Ishikawa (cell line): Measurements from ENCODE around the gene DRC7.

Experiments
- FOXM1 ChIP-seq: IDR thresholded peaks from 2 replicates; pipeline ENCODE4 v1.6.1; 2012; ENCODE audit warnings: low read depth, borderline replicate concordance
- MAX ChIP-seq: IDR thresholded peaks from 2 replicates; pipeline ENCODE4 v1.6.1; 2012
- USF1 ChIP-seq: IDR thresholded peaks from 2 replicates; pipeline ENCODE4 v1.6.1; 2012

- TF ChIP-seq FOXM1 (no peak), USF1 (no peak), MAX (no peak)
Observed at GRCh38 chr16:57740423-57741071, 45.9 kb downstream of the DRC7 start.
